ENCODE data around the gene NCBP1. TPM values are rescaled to one million over a fixed set of nuclear protein-coding genes. Genes with fewer than 3 reads are reported as not detected.
A peak's percentile ranks its signal among the peaks of the same experiment; 100 is the strongest.

The NCBP1 gene
- total RNA-seq, 2 donors from 2014 or later = 16.1 to 28.7 TPM

- Histone ChIP-seq H3K9me3 (no peaks in the 10 kb centered on the region), H3K36me3 (peaks cover 68% of the 10 kb centered on the region), H3K27ac (no peak overlapping the region), H3K27me3 (replicated peaks; ENCODE audit: insufficient read depth) (no peaks in the 10 kb centered on the region), H3K4me1 (ENCODE audit: control insufficient read depth in 1 of 2, low read depth in 2 of 2) (peaks cover 0 to 3% of the 10 kb centered on the region in 2 donors), H3K4me3 (no peak overlapping the region)
- no peak for TF ChIP-seq CTCF (IDR thresholded peaks at IDR 0.05)
- DNase-seq (ENCODE audit: low spot score) = no peak
- ATAC-seq (ENCODE audit: insufficient number of reproducible peaks, low FRiP score, low read depth) = no peak
Observed at GRCh38 chr9:97670586-97670985, 37.0 kb downstream of the NCBP1 start.

- no peak for TF ChIP-seq CTCF (IDR thresholded peaks at IDR 0.05)
- DNase-seq (ENCODE audit: low spot score) = no peak
Observed at GRCh38 chr9:97672403-97672802, 38.8 kb downstream of the NCBP1 start.

DNA sequence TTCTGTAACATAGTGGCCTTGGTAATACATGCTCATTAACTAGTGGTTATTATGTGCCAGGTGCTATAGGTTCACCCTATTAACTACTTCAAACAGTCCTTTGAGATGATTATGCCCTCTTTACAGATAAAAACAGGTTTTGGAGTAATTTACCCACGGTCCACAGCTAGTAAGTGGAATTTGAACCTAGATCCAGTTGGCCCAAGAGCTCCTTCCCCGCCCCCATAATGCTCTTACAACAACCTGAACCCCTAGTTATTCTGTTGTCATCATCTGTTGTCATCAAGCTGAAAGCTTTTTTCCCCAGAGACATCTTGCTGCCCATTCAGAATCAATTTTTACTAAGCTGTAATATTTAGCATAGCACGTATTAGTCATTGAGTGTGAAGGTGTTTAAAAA lies 40.3 kb downstream of the NCBP1 start:
- no peak for ATAC-seq (ENCODE audit: insufficient number of reproducible peaks, low FRiP score, low read depth)
- no peak for TF ChIP-seq CTCF (IDR thresholded peaks at IDR 0.05)
- H3K4me3 ChIP-seq = no peak overlapping the region
- no peaks in the 10 kb centered on the region for H3K27me3 ChIP-seq (replicated peaks; ENCODE audit: insufficient read depth)
- H3K4me1 ChIP-seq (ENCODE audit: control insufficient read depth in 1 of 2, low read depth in 2 of 2) = peaks cover 0 to 12% of the 10 kb centered on the region in 2 donors
- H3K9me3 ChIP-seq = no peaks in the 10 kb centered on the region
- H3K27ac ChIP-seq = no peak overlapping the region
- DNase-seq (ENCODE audit: low spot score) = no peak
- peaks cover 54% of the 10 kb centered on the region for H3K36me3 ChIP-seq

More at GRCh38 chr9:97672403-97672802, 38.8 kb downstream of the NCBP1 start:
- Histone ChIP-seq H3K4me3 (no peak overlapping the region), H3K27ac (no peak overlapping the region), H3K36me3 (peaks cover 63% of the 10 kb centered on the region), H3K4me1 (ENCODE audit: control insufficient read depth in 1 of 2, low read depth in 2 of 2) (peaks cover 0 to 12% of the 10 kb centered on the region in 2 donors), H3K9me3 (no peaks in the 10 kb centered on the region), H3K27me3 (replicated peaks; ENCODE audit: insufficient read depth) (no peaks in the 10 kb centered on the region)
- ATAC-seq (ENCODE audit: insufficient number of reproducible peaks, low FRiP score, low read depth) = no peak

- Histone ChIP-seq H3K4me3 (no peak overlapping the region), H3K36me3 (peaks cover 47% of the 10 kb centered on the region), H3K9me3 (no peaks in the 10 kb centered on the region), H3K27me3 (replicated peaks; ENCODE audit: insufficient read depth) (no peaks in the 10 kb centered on the region), H3K27ac (peak overlapping the region; percentile 48 to 78), H3K4me1 (ENCODE audit: control insufficient read depth in 1 of 2, low read depth in 2 of 2) (peaks cover 0 to 19% of the 10 kb centered on the region in 2 donors)
- no peak for ATAC-seq (ENCODE audit: insufficient number of reproducible peaks, low FRiP score, low read depth)
- TF ChIP-seq CTCF (IDR thresholded peaks at IDR 0.05) = no peak
- no peak for DNase-seq (ENCODE audit: low spot score)
Observed at GRCh38 chr9:97675655-97676054, 42.0 kb downstream of the NCBP1 start.

- H3K9me3 ChIP-seq = no peaks in the 10 kb centered on the region
- no peaks in the 10 kb centered on the region for H3K27me3 ChIP-seq (replicated peaks; ENCODE audit: insufficient read depth)
- DNase-seq (ENCODE audit: low spot score) = no peak
- TF ChIP-seq CTCF (IDR thresholded peaks at IDR 0.05) = no peak
- peaks cover 42% of the 10 kb centered on the region for H3K36me3 ChIP-seq
- H3K4me3 ChIP-seq = no peak overlapping the region
- H3K27ac ChIP-seq = no peak overlapping the region
- H3K4me1 ChIP-seq (ENCODE audit: control insufficient read depth in 1 of 2, low read depth in 2 of 2) = peaks cover 0 to 7% of the 10 kb centered on the region in 2 donors
- ATAC-seq (ENCODE audit: insufficient number of reproducible peaks, low FRiP score, low read depth) = no peak
Observed at GRCh38 chr9:97682242-97682641, 48.6 kb downstream of the NCBP1 start.

Measured in thoracic aorta (tissue), 2 donors.